NCI-H2107 treated with DMSO at 0.1 percent for 48 hours (cell line): ENCODE measurements around the gene SCYGR4.

Experiments
- DNase-seq: peaks from one replicate; lab custom pipeline; 2025; ENCODE audit not compliant: unreplicated experiment; lab: John Stamatoyannopoulos, UW

The SCYGR4 gene

DNA sequence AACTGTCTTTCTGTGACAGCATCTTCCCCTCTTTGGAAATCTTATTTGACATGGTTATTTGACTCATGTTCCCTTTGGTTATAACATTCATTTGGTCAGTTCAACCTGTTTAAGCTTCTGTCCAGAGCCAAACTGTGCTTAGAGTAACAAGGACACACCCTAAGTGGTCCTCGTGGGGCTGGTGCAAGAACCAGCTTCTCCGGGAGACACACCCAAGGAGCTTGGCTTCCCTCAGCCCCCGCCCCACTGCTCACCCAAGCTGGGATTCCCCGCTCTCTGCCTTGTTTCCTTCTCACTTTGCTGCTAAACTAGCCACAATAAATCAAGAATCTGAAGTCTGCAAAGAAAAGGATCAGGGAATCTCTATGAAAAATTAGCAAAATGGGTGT, 4.0 kb upstream of the SCYGR4 start:
- no peak for DNase-seq

DNA sequence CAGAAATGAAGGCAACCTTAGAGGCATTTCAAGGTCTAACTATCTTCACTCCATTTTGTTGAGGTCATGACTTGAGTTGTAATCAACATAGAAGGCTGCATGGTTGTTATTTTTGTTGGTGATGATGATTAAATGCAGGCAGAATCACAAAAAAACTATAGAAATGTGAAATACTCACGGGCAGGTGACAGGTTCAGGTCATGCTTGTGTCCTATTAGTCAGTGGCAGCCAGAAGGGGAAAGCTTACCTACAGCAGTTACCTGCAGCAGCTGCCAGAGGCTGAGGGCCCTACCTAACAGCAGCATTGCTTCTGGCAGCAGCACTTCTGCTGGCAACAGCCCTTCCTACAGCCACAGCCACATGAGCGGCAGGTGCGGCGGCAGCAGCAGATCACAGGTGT, 3.1 kb upstream of the SCYGR4 start:
- DNase-seq: peak; percentile 1

GRCh38 chr2:227614740-227615139, 2.6 kb upstream of the SCYGR4 start, which contains the start of gene SCYGR3:
Gene SCYGR3 (minus strand): TSS chr2:227614840. CDS start chr2:227614840, 0 bp downstream.
- DNase-seq: no peak

- no peak for DNase-seq
Observed at GRCh38 chr2:227615181-227615580, 2.1 kb upstream of the SCYGR4 start.

- DNase-seq: no peak
Observed at GRCh38 chr2:227615906-227616305, 1.4 kb upstream of the SCYGR4 start.

DNA sequence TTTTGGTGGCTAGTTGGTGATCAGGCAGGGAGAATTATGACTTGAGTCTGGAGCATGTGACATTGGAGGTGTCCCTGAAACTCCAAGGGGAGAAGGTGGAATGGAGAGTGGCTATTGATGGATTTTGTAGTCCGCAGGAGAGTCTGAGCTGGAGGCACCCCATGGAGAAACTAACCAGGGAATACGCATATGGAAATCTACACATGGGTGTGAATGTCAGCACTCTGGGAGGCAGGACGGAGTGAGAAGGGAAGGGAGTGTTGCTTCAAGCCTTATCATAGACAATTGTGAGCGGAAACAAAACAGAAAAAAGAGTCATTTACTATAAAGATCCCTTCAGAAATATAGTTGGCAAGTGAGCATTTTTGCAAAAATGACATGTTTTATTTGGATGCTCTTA, 667 bp upstream of the SCYGR4 start:
- no peak for DNase-seq

DNA sequence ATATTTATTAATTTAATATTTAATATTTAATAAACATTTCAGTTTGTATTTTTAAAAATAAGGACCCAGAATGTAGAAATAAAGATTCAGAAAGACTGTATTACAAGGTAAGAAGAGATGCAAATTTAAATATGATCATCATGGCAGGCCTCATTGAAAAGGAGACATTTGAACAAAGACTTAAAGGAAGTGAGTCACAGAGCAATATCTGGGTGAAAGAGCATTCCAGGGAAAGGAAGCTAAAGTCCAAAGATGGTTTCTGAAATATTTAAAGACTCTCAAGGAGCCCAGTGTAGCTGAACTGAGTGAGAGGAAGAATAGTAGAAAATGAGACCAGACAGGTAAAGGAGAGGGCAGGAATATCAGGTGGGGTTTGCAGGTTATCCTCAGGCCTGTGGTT, 5.9 kb downstream of the SCYGR4 start:
- DNase-seq: no peak

- DNase-seq: no peak
Observed at GRCh38 chr2:227625420-227625819, 8.1 kb downstream of the SCYGR4 start.

- no peak for DNase-seq
Observed at GRCh38 chr2:227626580-227627151, 9.4 kb downstream of the SCYGR4 start.

DNA sequence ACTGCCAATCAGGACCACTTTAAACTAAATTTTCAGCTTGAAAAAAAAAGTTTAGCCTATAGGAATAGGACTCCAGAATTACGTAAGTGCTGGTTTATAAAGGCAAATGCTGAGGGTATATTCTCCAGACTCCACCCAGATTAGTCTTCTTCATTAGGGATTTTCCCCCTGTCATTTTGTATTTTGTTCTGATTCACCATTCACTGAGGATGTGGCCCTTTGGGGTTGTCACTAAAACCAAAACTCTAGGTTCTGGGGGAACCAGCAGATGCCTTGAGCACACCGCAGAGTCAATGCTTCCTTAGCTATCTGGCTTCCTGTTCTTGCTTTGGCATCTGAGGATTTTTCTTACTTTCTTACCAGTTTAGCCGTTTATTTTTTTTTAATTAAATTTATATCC, 10.5 kb downstream of the SCYGR4 start:
- no peak for DNase-seq

GRCh38 chr2:227629435-227629834, 12.1 kb downstream of the SCYGR4 start:
- DNase-seq: no peak

DNA sequence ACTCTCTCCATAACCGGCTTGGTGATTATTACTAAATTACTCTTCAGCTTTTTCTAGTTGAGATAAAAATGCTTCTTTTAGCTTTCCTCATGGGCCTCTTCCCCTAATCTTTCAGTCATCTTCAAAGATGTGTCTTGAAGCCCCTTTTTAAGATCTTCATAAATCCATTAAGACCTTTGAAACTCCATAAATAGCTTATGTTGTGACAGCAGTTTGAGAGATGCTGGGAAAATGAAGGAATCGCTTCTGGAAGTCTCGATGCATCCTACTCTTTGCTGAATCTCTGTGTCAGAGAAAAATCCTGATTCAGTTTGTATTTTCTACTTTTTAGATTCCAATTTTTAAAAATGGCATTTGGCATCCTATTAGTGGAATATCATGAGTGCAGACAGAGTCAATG, 13.0 kb downstream of the SCYGR4 start:
- DNase-seq: no peak

DNA sequence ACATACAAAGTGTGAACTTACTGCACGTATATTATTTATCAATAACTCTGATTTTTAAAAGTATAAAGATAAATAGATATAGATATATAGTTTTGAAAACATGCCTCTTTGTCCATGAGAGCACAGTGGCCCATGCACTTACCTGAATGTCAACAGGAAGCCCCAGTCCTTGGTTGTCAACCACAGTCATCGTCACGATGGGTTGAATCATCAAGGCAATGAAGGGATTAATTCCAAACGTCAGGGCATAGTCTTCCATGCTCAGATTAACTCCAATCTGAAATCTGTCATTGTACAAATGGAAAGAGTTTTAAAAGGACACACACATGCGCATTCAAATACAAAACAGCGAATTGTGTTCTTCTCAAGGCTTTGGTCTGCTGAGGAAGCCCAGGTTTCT, 15.5 kb downstream of the SCYGR4 start:
- DNase-seq: no peak

- DNase-seq: no peak
Observed at GRCh38 chr2:227634201-227634600, 16.9 kb downstream of the SCYGR4 start.

- DNase-seq: no peak
Observed at GRCh38 chr2:227642656-227643055, 25.4 kb downstream of the SCYGR4 start.

- DNase-seq: no peak
Observed at GRCh38 chr2:227643990-227644551, 26.8 kb downstream of the SCYGR4 start.

DNA sequence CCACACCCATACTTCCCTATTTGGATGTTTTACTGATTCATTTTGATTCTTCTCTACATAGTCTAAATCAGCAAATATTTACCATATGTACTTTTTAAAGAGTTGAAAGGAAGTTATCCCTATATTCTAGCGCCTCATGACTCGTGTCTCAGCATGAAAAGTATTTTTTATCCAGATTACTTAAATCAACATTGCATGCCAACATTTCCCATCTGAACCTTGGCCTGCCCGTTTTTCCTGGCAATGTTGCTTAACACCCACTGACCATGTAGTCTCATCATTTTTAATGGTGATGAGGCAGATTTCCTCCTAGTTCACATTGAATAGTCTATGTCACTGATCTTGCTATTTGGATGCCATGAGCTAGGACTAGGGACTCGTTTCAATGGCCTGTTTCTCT, 36.1 kb downstream of the SCYGR4 start:
- DNase-seq: no peak

- no peak for DNase-seq
Observed at GRCh38 chr2:227654426-227654825, 37.1 kb downstream of the SCYGR4 start.

GRCh38 chr2:227655454-227655853, 38.2 kb downstream of the SCYGR4 start:
- no peak for DNase-seq

DNA sequence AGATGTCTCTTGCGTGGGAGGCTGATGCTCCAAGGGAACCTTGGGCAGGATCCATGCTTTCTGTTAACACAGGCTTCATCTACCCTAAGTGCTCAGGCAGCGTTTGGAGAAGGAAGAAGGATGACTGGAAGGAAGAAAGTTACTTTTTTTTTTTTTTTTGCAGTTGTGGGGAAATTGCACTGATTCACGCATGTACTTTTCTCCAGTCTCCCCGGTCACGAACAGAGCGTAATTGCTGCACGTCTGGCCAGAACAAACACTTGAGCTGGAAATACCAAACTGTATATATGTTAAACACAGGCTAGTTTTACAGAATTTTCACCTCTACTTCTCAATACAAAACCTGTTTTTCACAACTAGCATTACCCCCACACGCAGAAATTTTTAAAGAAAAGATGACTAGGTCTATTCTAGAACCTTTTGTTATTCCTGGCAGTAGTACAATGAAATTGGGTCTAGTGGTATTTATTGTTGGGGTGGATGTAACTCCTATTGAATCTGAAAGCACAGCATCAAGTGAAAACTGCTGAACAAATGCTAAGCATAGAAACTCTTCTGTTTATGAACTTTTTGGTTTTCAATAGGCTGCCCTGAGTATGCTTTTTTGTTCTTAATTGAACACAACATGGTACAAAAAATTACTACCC, 40.0 kb downstream of the SCYGR4 start:
- no peak for DNase-seq

DNA sequence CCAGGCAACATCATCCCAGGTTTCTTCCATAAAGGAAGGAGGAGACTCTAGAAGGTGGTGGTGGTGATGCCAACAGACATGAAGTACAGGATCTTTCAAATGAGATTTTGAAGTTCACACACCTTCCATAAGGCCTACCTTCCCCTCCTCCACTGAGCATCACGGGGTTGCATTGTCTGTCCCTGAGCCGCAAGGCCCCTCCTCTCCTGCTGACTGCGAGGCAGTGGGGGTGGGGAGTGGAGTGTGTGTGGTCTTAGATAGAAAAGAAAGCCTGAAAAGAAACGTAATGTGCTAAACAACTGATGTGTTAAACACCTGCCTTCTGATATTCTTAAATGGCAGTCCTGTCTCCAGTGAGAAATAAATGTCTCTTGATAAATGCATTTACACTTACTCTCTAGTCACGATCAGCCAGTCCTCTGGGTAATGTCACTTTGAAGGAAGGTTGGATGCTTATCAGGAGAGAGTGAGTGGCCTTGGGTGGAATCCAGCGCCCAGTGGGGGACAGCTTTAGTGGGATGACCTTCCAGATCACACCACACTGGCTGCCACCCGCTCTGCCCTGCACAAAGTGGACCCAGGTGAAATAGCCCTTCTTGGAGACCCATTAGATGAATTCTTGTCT, 43.8 kb downstream of the SCYGR4 start:
- DNase-seq: no peak

- no peak for DNase-seq
Observed at GRCh38 chr2:227661827-227662226, 44.5 kb downstream of the SCYGR4 start.
